ENCODE data around the gene SPDL1. TPM values are rescaled to one million over a fixed set of nuclear protein-coding genes. Genes with fewer than 3 reads are reported as not detected.
"Not testable (repeated sequence)": the region's sequence is repeated elsewhere in the genome, so short reads cannot be mapped to it uniquely, and the experiment has no call there.

The SPDL1 gene
- polyA plus RNA-seq, 10 donors = 15.1 to 24.3 (median 17.0) TPM

- DNase-seq = no peak
These were observed 14.1 kb upstream of the SPDL1 start for GRCh38 chr5:169569513-169569912.

- no peak for DNase-seq
These were observed 12.2 kb upstream of the SPDL1 start for GRCh38 chr5:169571355-169571754.

- DNase-seq = no peak
These were observed 9.4 kb upstream of the SPDL1 start for GRCh38 chr5:169574134-169574646.

- peak in 2 of 3 donors; percentile 8 to 85 for DNase-seq
These were observed 7.4 kb upstream of the SPDL1 start for GRCh38 chr5:169576181-169576598.

- peak in 1 of 3 donors; percentile 13 for DNase-seq
These were observed 5.6 kb upstream of the SPDL1 start for GRCh38 chr5:169577951-169578350.

GRCh38 chr5:169580964-169581363, 2.6 kb upstream of the SPDL1 start:
- DNase-seq = no peak

GRCh38 chr5:169581580-169582227, 1.9 kb upstream of the SPDL1 start:
- DNase-seq = peak in 2 of 3 donors; percentile 62 to 75

- DNase-seq = no peak
These were observed 511 bp upstream of the SPDL1 start for GRCh38 chr5:169583101-169583423.

GRCh38 chr5:169584998-169585451, 1.5 kb downstream of the SPDL1 start:
- DNase-seq = no peak

GRCh38 chr5:169590602-169591001, 7.0 kb downstream of the SPDL1 start:
- no peak for DNase-seq

GRCh38 chr5:169591636-169592035, 8.1 kb downstream of the SPDL1 start:
- DNase-seq = no peak

GRCh38 chr5:169592937-169593650, 9.5 kb downstream of the SPDL1 start:
- no peak for DNase-seq

- no peak for DNase-seq
These were observed 11.7 kb downstream of the SPDL1 start for GRCh38 chr5:169595172-169595820.

- DNase-seq = no peak
These were observed 15.9 kb downstream of the SPDL1 start for GRCh38 chr5:169599451-169599850.

GRCh38 chr5:169602535-169602934, 19.0 kb downstream of the SPDL1 start:
- no peak for DNase-seq

GRCh38 chr5:169606279-169606678, 22.7 kb downstream of the SPDL1 start:
- DNase-seq = no peak

- DNase-seq = no peak
These were observed 24.3 kb downstream of the SPDL1 start for GRCh38 chr5:169607882-169608281.

- DNase-seq = peak in 1 of 3 donors; percentile 1
These were observed 26.1 kb downstream of the SPDL1 start for GRCh38 chr5:169609716-169610115.

GRCh38 chr5:169610606-169611005, 27.0 kb downstream of the SPDL1 start:
- no peak for DNase-seq

GRCh38 chr5:169615561-169615960, 32.0 kb downstream of the SPDL1 start:
- no peak for DNase-seq

GRCh38 chr5:169624307-169624706, 40.7 kb downstream of the SPDL1 start:
- not testable (repeated sequence) for DNase-seq

GRCh38 chr5:169626779-169627178, 43.2 kb downstream of the SPDL1 start:
- peak in 1 of 3 donors; percentile 94 for DNase-seq

GRCh38 chr5:169627551-169627950, 44.0 kb downstream of the SPDL1 start:
- DNase-seq = no peak
